ENCODE results near the gene CD33. TPM values are rescaled to one million over a fixed set of nuclear protein-coding genes. Genes with fewer than 3 reads are reported as not detected.

The CD33 gene
- total and polyA plus RNA-seq, 2 of the 8 experiments (the other 6 are each of a cell fraction or from before 2014, with no cell fraction given) = 0.06 TPM; not detected in 1

GRCh38 chr19:51186323-51186722, 38.6 kb upstream of the CD33 start:
- no peak overlapping the region for H3K4ac ChIP-seq (replicated peaks; ENCODE audit: insufficient read length, low read depth, low read length)
- peaks cover 0 to 13% (median 5%) of the 10 kb centered on the region in 4 experiments; a peak in 5 of 7 replicates for H3K27me3 ChIP-seq (replicated peaks in 1 of 4; ENCODE audit: control insufficient read depth in 3 of 4, extremely low read depth in 1 of 4, insufficient read depth in 3 of 4, low read length in 3 of 4)
- no peak overlapping the region for H2BK12ac ChIP-seq (ENCODE audit: low read depth, low read length)
- no peak overlapping the region for H2BK120ac ChIP-seq (replicated peaks; ENCODE audit: low read depth, low read length)
- no peak overlapping the region for H4K91ac ChIP-seq (replicated peaks; ENCODE audit: insufficient read length, low read length)
- H4K20me1 ChIP-seq (replicated peaks in 1 of 2; ENCODE audit: control insufficient read depth in 1 of 2, insufficient read depth in 2 of 2, low read length in 2 of 2) = no peaks in the 10 kb centered on the region
- no peak overlapping the region; the same call in 1 of the 2 replicates for H2BK15ac ChIP-seq (ENCODE audit: low read length)
- no peak overlapping the region for H3K56ac ChIP-seq (replicated peaks; ENCODE audit: insufficient read length, low read depth, low read length)
- H3K79me1 ChIP-seq (ENCODE audit: low read depth, low read length) = no peaks in the 10 kb centered on the region
- H3K23me2 ChIP-seq (ENCODE audit: low read depth, low read length) = no peaks in the 10 kb centered on the region
- ChIA-PET POLR2A (ENCODE audit: partially characterized antibody) (interaction anchor here (1.8 kb wide), 1 partner anchor 208 kb away, joined by 5 read pairs; no protein-coding TSS in a partner anchor), CTCF (ENCODE audit: partially characterized antibody) (interaction anchor here (1.1 to 2.8 kb wide), 4 partner anchors 25 to 73 kb away, joined by 3 to 14 read pairs (median 4); no protein-coding TSS in a partner anchor)
- peaks cover 0 to 2% (median 0%) of the 10 kb centered on the region in 4 experiments; a peak in 1 of 8 replicates for H3K36me3 ChIP-seq (ENCODE audit: control insufficient read depth in 2 of 4, insufficient read depth in 4 of 4, low read length in 3 of 4)
- H3K9ac ChIP-seq (replicated peaks in 1 of 4; ENCODE audit: extremely low read depth in 1 of 4, low read depth in 3 of 4, low read length in 3 of 4) = no peak overlapping the region
- H3K79me2 ChIP-seq (ENCODE audit: control insufficient read depth in 1 of 2, insufficient read depth in 2 of 2, low read length in 2 of 2) = no peaks in the 10 kb centered on the region
- H2AK5ac ChIP-seq (ENCODE audit: low read depth, low read length) = no peak overlapping the region
- H2AFZ ChIP-seq (ENCODE audit: low read length) = no peak overlapping the region; the same call in 1 of the 2 replicates
- H3K9me3 ChIP-seq (ENCODE audit: insufficient read depth in 2 of 2, low read depth in 1 of 2, low read length in 1 of 2) = peaks cover 0 to 6% of the 10 kb centered on the region in 2 experiments; a peak in 1 of 4 replicates
- H3K18ac ChIP-seq (ENCODE audit: extremely low read depth, low read length) = no peak overlapping the region; the same call in 1 of the 2 replicates
- no peak overlapping the region for H3K4me3 ChIP-seq (ENCODE audit: extremely low read depth in 1 of 4, insufficient read depth in 2 of 4, low read depth in 3 of 4, low read length in 4 of 4)
- H4K8ac ChIP-seq (ENCODE audit: extremely low read depth, insufficient read depth, low read length) = no peak overlapping the region
- no peak overlapping the region for H3K14ac ChIP-seq (ENCODE audit: insufficient read length)
- no peak overlapping the region for H4K5ac ChIP-seq (ENCODE audit: insufficient read length, low read depth, low read length)
- FAIRE-seq (no peak), DNase-seq (ENCODE audit: low read depth in 1 of 2, low spot score in 2 of 2) (no peak)
- H3K4me2 ChIP-seq (ENCODE audit: insufficient read depth in 1 of 2, low read depth in 2 of 2, low read length in 2 of 2) = no peak overlapping the region
- H3K4me1 ChIP-seq (replicated peaks in 1 of 4; ENCODE audit: control insufficient read depth in 3 of 4, insufficient read depth in 4 of 4, low read length in 3 of 4) = peaks cover 0 to 3% (median 0%) of the 10 kb centered on the region in 4 experiments; a peak in 3 of 7 replicates
- H2BK5ac ChIP-seq (ENCODE audit: low read depth, low read length) = no peak overlapping the region
- no peak overlapping the region for H2BK20ac ChIP-seq (ENCODE audit: low read length)
- H3K23ac ChIP-seq (ENCODE audit: insufficient read length) = no peak overlapping the region
- 94% methylated on average over 8 of the region's 13 CpGs; no CpG with 5 or more reads in 1 of the 2 experiments for WGBS, 2 experiments (ENCODE audit: extremely low coverage in 1 of 2, insufficient coverage in 1 of 2, insufficient read length in 1 of 2, insufficient replicate concordance in 2 of 2, low coverage in 1 of 2, low lambda C conversion rate in 2 of 2, missing lambda C conversion rate in 1 of 2)
- no peak overlapping the region for H3K27ac ChIP-seq (ENCODE audit: low read depth, low read length)
- TF ChIP-seq RBBP5 (IDR thresholded peaks at IDR 0.05; ENCODE audit: borderline replicate concordance, low read depth, low read length) = no peak
- no peak for TF ChIP-seq CHD1 (IDR thresholded peaks at IDR 0.05; ENCODE audit: low read depth, low read length)
- no peak for TF ChIP-seq SRF (IDR thresholded peaks at IDR 0.05; ENCODE audit: low read depth, low read length)
- no peak for TF ChIP-seq SP4 (IDR thresholded peaks at IDR 0.05; ENCODE audit: low read length)
- TF ChIP-seq EGR1 (IDR thresholded peaks at IDR 0.05; ENCODE audit: borderline replicate concordance, low read depth, low read length) = no peak
- no peak for TF ChIP-seq NANOG (IDR thresholded peaks at IDR 0.05; ENCODE audit: insufficient read depth, low read depth, low read length, poor library complexity, severe bottlenecking)
- no peak for TF ChIP-seq PHF8 (conservative IDR thresholded peaks at IDR 0.05; ENCODE audit: low read depth, low read length)
- TF ChIP-seq KDM4A (IDR thresholded peaks at IDR 0.05; ENCODE audit: low read depth, low read length, severe bottlenecking) = no peak
- TF ChIP-seq HDAC2 (IDR thresholded peaks at IDR 0.05; ENCODE audit: borderline replicate concordance in 1 of 2, low read depth in 2 of 2, low read length in 2 of 2) = no peak
- TF ChIP-seq ATF2 (IDR thresholded peaks at IDR 0.05; ENCODE audit: low read length) = no peak
- no peak for TF ChIP-seq BACH1 (IDR thresholded peaks at IDR 0.05; ENCODE audit: low read length)
- no peak for TF ChIP-seq HDAC6 (IDR thresholded peaks at IDR 0.05; ENCODE audit: low read depth, low read length)
